ENCODE data around the gene LRRFIP1. TPM values are rescaled to one million over a fixed set of nuclear protein-coding genes. Genes with fewer than 3 reads are reported as not detected.

Gene LRRFIP1
- total and polyA plus RNA-seq, 9 of the 15 experiments (the other 6 are each of a cell fraction or from before 2014, with no cell fraction given): 13.1 to 45.2 (median 31.3) TPM

DNA sequence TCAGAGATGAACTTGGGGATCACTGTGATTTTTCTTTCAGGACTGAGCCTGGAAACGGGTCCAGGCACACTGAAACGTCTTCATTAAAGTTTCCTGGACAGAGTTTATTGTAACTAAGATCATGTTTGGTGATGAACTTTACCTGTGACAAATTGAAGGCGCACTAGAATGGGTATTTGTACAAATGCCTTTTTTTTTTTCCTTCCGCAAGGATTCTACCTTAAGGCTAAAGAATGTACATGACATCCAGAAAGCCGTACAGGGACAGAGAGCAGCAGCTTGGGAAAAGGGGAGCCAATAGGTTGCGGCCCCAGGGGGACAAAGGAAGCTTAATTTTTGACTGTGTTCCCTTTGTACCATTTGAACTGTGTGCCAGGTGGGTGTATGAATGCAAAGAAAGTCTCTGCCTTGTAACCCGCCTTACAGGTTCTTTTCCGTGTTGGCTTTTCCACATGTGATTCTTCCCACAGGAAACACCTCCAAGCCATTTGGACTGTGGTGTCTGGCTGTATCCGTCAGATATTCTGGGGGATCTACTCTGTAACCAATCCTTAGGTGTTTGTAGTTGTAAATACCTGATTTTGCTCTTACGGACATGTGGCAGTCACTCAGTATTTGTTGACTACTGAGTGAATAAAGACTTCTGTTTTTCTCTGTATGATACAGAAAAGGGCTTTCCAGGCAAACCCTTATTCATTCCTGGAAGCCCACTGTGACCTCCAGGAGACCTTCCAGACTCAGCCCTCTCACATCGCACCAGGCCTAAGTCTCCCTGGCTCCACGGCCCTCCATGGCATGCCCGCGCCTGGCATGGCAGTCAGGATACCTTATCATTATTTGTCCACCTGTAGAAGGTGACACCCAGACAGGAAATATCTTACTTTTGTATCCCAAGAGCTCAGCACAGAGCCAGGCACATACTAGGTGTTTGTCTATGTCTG is 1.1 kb downstream of the LRRFIP1 start:
- ChIA-PET CTCF (ENCODE audit: low intra/inter-chr PET ratio) (no interaction called here), POLR2A (interaction anchor here (0.7 kb wide), 1 partner anchor 164 kb away, joined by 4 read pairs; no protein-coding TSS in a partner anchor)
- no peaks in the 10 kb centered on the region; the same call in 1 of the 2 replicates for H4K20me1 ChIP-seq (replicated peaks; ENCODE audit: control insufficient read depth, insufficient read depth, low read length)
- intact Hi-C loops (cut with micrococcal nuclease): no loop called here
- no peak overlapping the region for H3K4me3 ChIP-seq
- no TSS peak for BruUV-seq (replicated peaks)
- H3K9ac ChIP-seq (ENCODE audit: insufficient read depth in 1 of 2, low read depth in 2 of 2, low read length in 2 of 2): no peak overlapping the region
- no peaks in the 10 kb centered on the region for H3K36me3 ChIP-seq (ENCODE audit: control insufficient read depth, insufficient read depth, low read length)
- no peak for ATAC-seq
- no peaks in the 10 kb centered on the region for H3K4me1 ChIP-seq (replicated peaks in 1 of 2; ENCODE audit: control insufficient read depth in 2 of 2, insufficient read depth in 2 of 2, low read length in 2 of 2)
- 5% methylated on average over 11 of the region's 14 CpGs for WGBS (ENCODE audit: insufficient coverage, low coverage, missing lambda C conversion rate)
- DNase-seq (ENCODE audit: extremely low read depth in 1 of 4, low spot score in 3 of 4): no peak
- no peak for TF ChIP-seq RBM17 (IDR thresholded peaks at IDR 0.05; ENCODE audit: borderline replicate concordance, low read depth, low read length)
- TF ChIP-seq HDAC6 (IDR thresholded peaks at IDR 0.05; ENCODE audit: low read depth, low read length): no peak
- TF ChIP-seq RCOR1 (IDR thresholded peaks at IDR 0.05; ENCODE audit: borderline replicate concordance in 1 of 2, low read depth in 2 of 2, low read length in 2 of 2): no peak
- no peak for TF ChIP-seq MEIS2 (IDR thresholded peaks at IDR 0.05; ENCODE audit: partially characterized antibody)
- TF ChIP-seq, protein P1, sequence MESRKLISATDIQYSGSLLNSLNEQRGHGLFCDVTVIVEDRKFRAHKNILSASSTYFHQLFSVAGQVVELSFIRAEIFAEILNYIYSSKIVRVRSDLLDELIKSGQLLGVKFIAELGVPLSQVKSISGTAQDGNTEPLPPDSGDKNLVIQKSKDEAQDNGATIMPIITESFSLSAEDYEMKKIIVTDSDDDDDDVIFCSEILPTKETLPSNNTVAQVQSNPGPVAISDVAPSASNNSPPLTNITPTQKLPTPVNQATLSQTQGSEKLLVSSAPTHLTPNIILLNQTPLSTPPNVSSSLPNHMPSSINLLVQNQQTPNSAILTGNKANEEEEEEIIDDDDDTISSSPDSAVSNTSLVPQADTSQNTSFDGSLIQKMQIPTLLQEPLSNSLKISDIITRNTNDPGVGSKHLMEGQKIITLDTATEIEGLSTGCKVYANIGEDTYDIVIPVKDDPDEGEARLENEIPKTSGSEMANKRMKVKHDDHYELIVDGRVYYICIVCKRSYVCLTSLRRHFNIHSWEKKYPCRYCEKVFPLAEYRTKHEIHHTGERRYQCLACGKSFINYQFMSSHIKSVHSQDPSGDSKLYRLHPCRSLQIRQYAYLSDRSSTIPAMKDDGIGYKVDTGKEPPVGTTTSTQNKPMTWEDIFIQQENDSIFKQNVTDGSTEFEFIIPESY (CRISPR knock-in tag; IDR thresholded peaks at IDR 0.05): no peak
- no peak for TF ChIP-seq PRPF4 (IDR thresholded peaks at IDR 0.05; ENCODE audit: insufficient read depth, low read depth, low read length, poor library complexity, severe bottlenecking)
- FAIRE-seq: no peak
- H3K27ac ChIP-seq (ENCODE audit: extremely low read depth, low read depth, low read length): no peak overlapping the region
- H3K9me3 ChIP-seq (replicated peaks; ENCODE audit: control insufficient read depth, insufficient read depth, low read depth, low read length): no peaks in the 10 kb centered on the region
- H3K4me2 ChIP-seq (ENCODE audit: insufficient read depth, low read length): no peak overlapping the region
- in situ Hi-C loops (cut with MboI): no loop called here
- no peaks in the 10 kb centered on the region for H3K79me2 ChIP-seq (ENCODE audit: control insufficient read depth, insufficient read depth, low read length)
- peaks cover 11 to 76% of the 10 kb centered on the region in 2 experiments for H3K27me3 ChIP-seq (ENCODE audit: control insufficient read depth in 2 of 2, insufficient read depth in 2 of 2, low read length in 2 of 2)
- H2AFZ ChIP-seq (ENCODE audit: low read depth, low read length): no peak overlapping the region
- H3K9me1 ChIP-seq (ENCODE audit: control insufficient read depth, insufficient read depth, low read length): no peaks in the 10 kb centered on the region

All from K562 (cell line).